GM10248 (cell line): ENCODE results near the gene METTL13.

Experiments
- CTCF ChIA-PET: fragments of 300-600 bp; sonication (Branson Sonifier 250); formaldehyde crosslinking; extraction: SDS; loops from one replicate; lab custom pipeline; 2021; ENCODE audit warnings: antibody characterized with exemption; lab: Yijun Ruan, JAX
- POLR2A ChIA-PET: fragments of 350-650 bp; sonication (Branson Sonifier 250); formaldehyde crosslinking; extraction: SDS; loops from one replicate; lab custom pipeline; 2020; ENCODE audit warnings: antibody characterized with exemption; lab: Yijun Ruan, JAX
- DNase-seq: peaks from one replicate; pipeline ENCODE4 v3.0.0; 2012; ENCODE audit errors: extremely low spot score
- CTCF ChIP-seq: IDR thresholded peaks from 2 replicates; pipeline ENCODE4 v1.5.1; 2012; ENCODE audit warnings: mild to moderate bottlenecking, low read depth; ENCODE audit errors: extremely low read depth, missing control alignments, control extremely low read depth

METTL13 gene

GRCh38 chr1:171811672-171812071 is 30.2 kb downstream of the METTL13 start:
- ChIA-PET POLR2A (no interaction called here), CTCF (interaction anchor here (0.8 to 5.6 kb wide), 5 partner anchors 10 to 174 kb away, joined by 3 to 43 read pairs (median 3); no protein-coding TSS in a partner anchor)
- no peak for DNase-seq
- no peak for TF ChIP-seq CTCF

DNA sequence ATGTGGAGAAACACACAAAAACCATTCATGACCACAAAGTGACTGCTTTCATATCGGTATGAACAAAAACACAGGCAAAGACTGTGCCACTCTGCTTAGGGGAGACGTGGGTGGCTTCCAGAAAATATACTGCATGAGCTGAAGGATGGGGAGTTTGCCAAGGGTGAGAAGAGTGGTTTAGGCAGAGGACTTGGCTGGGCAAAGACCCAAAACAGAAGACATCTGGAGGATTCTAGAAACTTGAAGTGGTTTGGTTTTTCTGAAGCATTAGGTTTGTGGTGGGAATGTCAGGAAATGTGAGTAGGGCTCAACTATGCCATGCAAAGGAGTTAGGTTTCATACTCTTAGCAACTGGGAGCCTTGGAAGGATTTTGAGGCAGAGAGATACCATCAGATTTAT is 33.2 kb downstream of the METTL13 start:
- ChIA-PET POLR2A (no interaction called here), CTCF (no interaction called here)
- no peak for TF ChIP-seq CTCF
- no peak for DNase-seq

DNA sequence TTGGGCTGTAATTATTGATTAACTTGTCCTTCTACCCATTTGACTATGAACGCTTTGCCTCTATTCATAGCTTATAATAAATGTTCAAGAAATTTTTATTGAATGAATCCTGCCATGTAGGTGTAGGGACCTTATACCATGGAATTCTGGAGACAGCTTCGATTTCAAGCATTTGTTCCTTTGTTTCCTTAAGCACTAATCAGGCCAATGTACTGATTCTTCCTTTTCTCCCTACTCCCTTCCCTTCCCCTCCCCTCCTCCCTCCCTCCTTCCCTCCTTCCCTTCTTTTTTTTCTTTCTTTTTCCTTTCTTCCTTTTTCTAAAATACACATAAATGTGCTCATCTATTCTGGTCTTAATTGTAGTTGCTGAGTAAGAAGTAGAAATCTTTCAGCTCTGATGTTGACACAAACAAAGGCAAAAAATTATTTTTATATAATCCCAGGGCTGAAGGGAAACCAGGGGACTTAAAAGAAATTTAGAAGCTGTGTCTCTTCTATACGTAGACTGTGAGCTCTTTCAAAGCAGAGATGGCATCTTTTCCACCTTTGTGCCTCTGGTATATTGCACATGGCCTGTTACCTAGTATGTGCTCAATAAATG is 34.9 kb downstream of the METTL13 start:
- no peak for DNase-seq
- CTCF ChIA-PET: interaction anchor here (1.6 kb wide), 2 partner anchors 8 to 15 kb away, joined by 3 to 13 read pairs; no protein-coding TSS in a partner anchor
- POLR2A ChIA-PET: no interaction called here
- TF ChIP-seq CTCF: no peak

GRCh38 chr1:171817511-171818265 is 36.2 kb downstream of the METTL13 start:
- TF ChIP-seq CTCF: no peak
- ChIA-PET POLR2A (no interaction called here), CTCF (interaction anchor here (0.8 to 1.6 kb wide), 5 partner anchors 9 to 23 kb away, joined by 3 to 13 read pairs (median 3); partner anchors contain the start of gene DNM3)
- peak; percentile 31 for DNase-seq

- no peak for TF ChIP-seq CTCF
- ChIA-PET POLR2A (no interaction called here), CTCF (no interaction called here)
- DNase-seq: no peak
These were observed 38.5 kb downstream of the METTL13 start for GRCh38 chr1:171819946-171820345.

DNA sequence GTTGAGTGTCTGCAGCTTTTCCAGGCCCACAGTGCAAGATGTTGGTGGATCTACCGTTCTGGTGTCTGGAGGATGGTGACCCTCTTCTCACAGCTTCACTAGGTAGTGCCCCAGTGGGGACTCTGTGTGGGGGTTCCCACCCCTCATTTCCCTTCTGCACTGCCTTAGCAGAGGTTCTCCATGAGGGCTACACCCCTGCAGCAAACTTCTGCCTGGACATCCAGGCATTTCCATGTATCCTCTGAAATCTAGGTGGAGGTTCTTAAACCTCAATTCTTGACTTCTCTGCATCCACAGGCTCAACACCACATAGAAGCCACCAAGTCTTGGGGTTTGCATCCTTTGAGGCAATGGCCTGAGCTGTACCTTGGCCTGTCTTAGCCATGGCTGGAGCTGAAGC is 45.5 kb downstream of the METTL13 start:
- POLR2A ChIA-PET: no interaction called here
- CTCF ChIA-PET: no interaction called here
- no peak for TF ChIP-seq CTCF
- no peak for DNase-seq
